Measurements from ENCODE around the gene ARID2.

DNA sequence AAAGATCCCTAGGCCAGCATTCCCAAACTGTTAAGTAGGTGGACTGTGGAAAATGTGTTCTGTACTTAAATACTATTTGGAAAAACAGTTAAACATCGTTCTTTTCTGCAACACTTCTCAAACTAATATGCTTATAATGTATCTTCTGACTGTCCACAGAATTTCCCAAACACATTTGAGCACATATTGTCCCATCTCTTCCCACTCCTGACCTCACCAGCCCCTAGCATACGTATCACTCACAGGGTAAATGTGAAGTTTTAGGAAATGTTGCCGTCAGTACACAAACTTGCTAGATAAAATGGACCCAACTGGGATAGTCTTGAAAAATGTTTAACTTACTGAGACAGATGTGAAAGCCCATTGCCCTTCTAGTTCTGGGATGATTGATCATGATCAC lies 27.7 kb downstream of the ARID2 start:
- TF ChIP-seq POLR2AphosphoS5 (IDR thresholded peaks at IDR 0.05) (no peak), POLR2A (IDR thresholded peaks at IDR 0.05) (no peak)

Measured in transverse colon (tissue), 3 donors.